Measurements from ENCODE around the gene CCNJ.

Gene CCNJ

GRCh38 chr10:96089116-96089515, 45.7 kb downstream of the CCNJ start:
- no peak for TF ChIP-seq ZNF423 (tag by site-specific recombination; IDR thresholded peaks at IDR 0.05)
- no peak for TF ChIP-seq ZNF654 (tag by site-specific recombination; IDR thresholded peaks at IDR 0.05; ENCODE audit: low read depth)
- no peak for TF ChIP-seq ZNF624 (tag by site-specific recombination; IDR thresholded peaks at IDR 0.05)
- TF ChIP-seq PATZ1 (tag by site-specific recombination; IDR thresholded peaks at IDR 0.05) = no peak
- TF ChIP-seq REST (tag by site-specific recombination; IDR thresholded peaks at IDR 0.05) = no peak
- TF ChIP-seq KLF17 (tag by site-specific recombination; IDR thresholded peaks at IDR 0.05) = no peak
- TF ChIP-seq ZNF707 (tag by site-specific recombination; IDR thresholded peaks at IDR 0.05) = no peak
- TF ChIP-seq, protein P1, sequence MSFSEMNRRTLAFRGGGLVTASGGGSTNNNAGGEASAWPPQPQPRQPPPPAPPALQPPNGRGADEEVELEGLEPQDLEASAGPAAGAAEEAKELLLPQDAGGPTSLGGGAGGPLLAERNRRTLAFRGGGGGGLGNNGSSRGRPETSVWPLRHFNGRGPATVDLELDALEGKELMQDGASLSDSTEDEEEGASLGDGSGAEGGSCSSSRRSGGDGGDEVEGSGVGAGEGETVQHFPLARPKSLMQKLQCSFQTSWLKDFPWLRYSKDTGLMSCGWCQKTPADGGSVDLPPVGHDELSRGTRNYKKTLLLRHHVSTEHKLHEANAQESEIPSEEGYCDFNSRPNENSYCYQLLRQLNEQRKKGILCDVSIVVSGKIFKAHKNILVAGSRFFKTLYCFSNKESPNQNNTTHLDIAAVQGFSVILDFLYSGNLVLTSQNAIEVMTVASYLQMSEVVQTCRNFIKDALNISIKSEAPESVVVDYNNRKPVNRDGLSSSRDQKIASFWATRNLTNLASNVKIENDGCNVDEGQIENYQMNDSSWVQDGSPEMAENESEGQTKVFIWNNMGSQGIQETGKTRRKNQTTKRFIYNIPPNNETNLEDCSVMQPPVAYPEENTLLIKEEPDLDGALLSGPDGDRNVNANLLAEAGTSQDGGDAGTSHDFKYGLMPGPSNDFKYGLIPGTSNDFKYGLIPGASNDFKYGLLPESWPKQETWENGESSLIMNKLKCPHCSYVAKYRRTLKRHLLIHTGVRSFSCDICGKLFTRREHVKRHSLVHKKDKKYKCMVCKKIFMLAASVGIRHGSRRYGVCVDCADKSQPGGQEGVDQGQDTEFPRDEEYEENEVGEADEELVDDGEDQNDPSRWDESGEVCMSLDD (tag by site-specific recombination; IDR thresholded peaks at IDR 0.05) = no peak
- no peak for TF ChIP-seq ZNF211 (tag by site-specific recombination; IDR thresholded peaks at IDR 0.05; ENCODE audit: low read depth)
- H3K36me3 ChIP-seq (ENCODE audit: control insufficient read depth in 2 of 2, insufficient read depth in 1 of 2, low read length in 2 of 2) = peaks cover 0 to 8% of the 10 kb centered on the region in 2 experiments; a peak in 2 of 3 replicates
- H3K4me3 ChIP-seq (ENCODE audit: low read depth, low read length) = peak overlapping the region; percentile 82
- CTCF ChIA-PET = interaction anchor here (1.2 kb wide), 1 partner anchor 41 kb away, joined by 3 read pairs; the partner anchor contains the start of gene ZNF518A
- H3K27ac ChIP-seq (ENCODE audit: extremely low read depth, low read depth, low read length) = peak overlapping the region; percentile 87
- POLR2A ChIA-PET = interaction anchor here (0.5 to 2.2 kb wide), 13 partner anchors 15 to 400 kb away, joined by 3 to 121 read pairs (median 3); partner anchors contain the start of genes CCNJ and ZNF518A
- H3K4me1 ChIP-seq (ENCODE audit: control insufficient read depth, insufficient read depth, low read length) = no peaks in the 10 kb centered on the region
- H3K9me3 ChIP-seq (ENCODE audit: control insufficient read depth, insufficient read depth, low read depth, low read length) = no peaks in the 10 kb centered on the region

GRCh38 chr10:96089670-96090462, 46.5 kb downstream of the CCNJ start:
- Histone ChIP-seq H3K4me3 (ENCODE audit: low read depth, low read length) (peak overlapping the region; percentile 82), H3K9me3 (ENCODE audit: control insufficient read depth, insufficient read depth, low read depth, low read length) (no peaks in the 10 kb centered on the region), H3K27ac (ENCODE audit: extremely low read depth, low read depth, low read length) (peak overlapping the region; percentile 87), H3K4me1 (ENCODE audit: control insufficient read depth, insufficient read depth, low read length) (no peaks in the 10 kb centered on the region), H3K36me3 (ENCODE audit: control insufficient read depth in 2 of 2, insufficient read depth in 1 of 2, low read length in 2 of 2) (peaks cover 0 to 8% of the 10 kb centered on the region in 2 experiments; a peak in 1 of 3 replicates)
- ChIA-PET CTCF (interaction anchor here (0.5 to 1.2 kb wide), 4 partner anchors 9 to 40 kb away, joined by 3 to 4 read pairs (median 3); partner anchors contain the start of gene ZNF518A), POLR2A (interaction anchor here (0.5 to 2.2 kb wide), 13 partner anchors 16 to 401 kb away, joined by 3 to 121 read pairs (median 3); partner anchors contain the start of genes CCNJ and ZNF518A)
- TF ChIP-seq ZNF248 (tag by site-specific recombination; IDR thresholded peaks at IDR 0.05) (no peak), WT1 (tag by site-specific recombination; IDR thresholded peaks at IDR 0.05) (0 out of 2 replicates have a peak, but pooled peaks have one; percentile 7), TRIM28 (IDR thresholded peaks at IDR 0.05; ENCODE audit: borderline replicate concordance, low read length) (peak; percentile 94; the same call in 1 of the 2 replicates), ZNF221 (tag by site-specific recombination; IDR thresholded peaks at IDR 0.05; ENCODE audit: borderline replicate concordance) (no peak), ZSCAN30 (tag by site-specific recombination; IDR thresholded peaks at IDR 0.05) (peak; percentile 96), ZFP69B (tag by site-specific recombination; IDR thresholded peaks at IDR 0.05) (peak; percentile 81), ZNF707 (tag by site-specific recombination; IDR thresholded peaks at IDR 0.05) (no peak), ZBTB48 (tag by site-specific recombination; IDR thresholded peaks at IDR 0.05) (peak; percentile 81), REPIN1 (tag by site-specific recombination; IDR thresholded peaks at IDR 0.05; ENCODE audit: low read depth) (0 out of 2 replicates have a peak, but pooled peaks have one; percentile 15), ZBTB20 (tag by site-specific recombination; IDR thresholded peaks at IDR 0.05) (peak; percentile 94), ZNF501 (tag by site-specific recombination; IDR thresholded peaks at IDR 0.05) (peak; percentile 96), ZNF701 (tag by site-specific recombination; IDR thresholded peaks at IDR 0.05) (peak; percentile 93), ZFHX2 (tag by site-specific recombination; conservative IDR thresholded peaks at IDR 0.05) (peak; percentile 46; the same call in 1 of the 2 replicates), ZNF792 (tag by site-specific recombination; IDR thresholded peaks at IDR 0.05) (0 out of 2 replicates have a peak, but pooled peaks have one; percentile 13), ZNF394 (tag by site-specific recombination; IDR thresholded peaks at IDR 0.05; ENCODE audit: borderline replicate concordance) (peak; percentile 84), KLF9 (tag by site-specific recombination; IDR thresholded peaks at IDR 0.05; ENCODE audit: low read depth) (peak; percentile 79), YY1 (tag by site-specific recombination; IDR thresholded peaks at IDR 0.05) (peak; percentile 98)
